Measurements from ENCODE around the gene SCN5A. TPM values are rescaled to one million over a fixed set of nuclear protein-coding genes. Genes with fewer than 3 reads are reported as not detected.

The SCN5A gene
- polyA plus RNA-seq, 1 of the 3 experiments (the other 2 are of a cell fraction): 0.18 TPM

- no peaks in the 10 kb centered on the region for H3K9me3 ChIP-seq
- TF ChIP-seq RAD21 (IDR thresholded peaks at IDR 0.05; ENCODE audit: low read length): no peak
- TF ChIP-seq TAF1 (IDR thresholded peaks at IDR 0.05; ENCODE audit: borderline replicate concordance, low read depth, low read length): no peak
- no peak for TF ChIP-seq POLR2AphosphoS5 (IDR thresholded peaks at IDR 0.05; ENCODE audit: low read depth, low read length)
- TF ChIP-seq NFIC (IDR thresholded peaks at IDR 0.05; ENCODE audit: borderline replicate concordance): no peak
- no peak for TF ChIP-seq EP300 (IDR thresholded peaks at IDR 0.05; ENCODE audit: borderline replicate concordance in 1 of 2, low read depth in 1 of 2, low read length in 1 of 2)
- TF ChIP-seq MXI1 (IDR thresholded peaks at IDR 0.05; ENCODE audit: low read depth, low read length): no peak
- TF ChIP-seq PBX3 (IDR thresholded peaks at IDR 0.05): no peak
- TF ChIP-seq SMC3 (IDR thresholded peaks at IDR 0.05; ENCODE audit: low read depth, low read length): no peak
- DNase-seq: no peak
- H3K27me3 ChIP-seq (ENCODE audit: insufficient read depth): no peaks in the 10 kb centered on the region
- ChIA-PET CTCF (interaction anchor here (1.1 to 1.7 kb wide), 3 partner anchors 28 to 78 kb away, joined by 4 to 6 read pairs (median 5); no protein-coding TSS in a partner anchor), POLR2A (no interaction called here)
- H3F3A ChIP-seq (replicated peaks; ENCODE audit: insufficient read depth): no peaks in the 10 kb centered on the region
- H3K4me2 ChIP-seq: no peak overlapping the region
- peaks cover 0 to 15% of the 10 kb centered on the region in 2 experiments; a peak in 1 of 4 replicates for H3K4me1 ChIP-seq (ENCODE audit: control insufficient read depth in 1 of 2, insufficient read depth in 2 of 2, low read depth in 1 of 2, low read length in 1 of 2)
- H3K27ac ChIP-seq (ENCODE audit: low read depth in 2 of 2, low read length in 1 of 2): no peak overlapping the region
- H3K79me2 ChIP-seq (ENCODE audit: insufficient read depth): no peaks in the 10 kb centered on the region
- H2AFZ ChIP-seq (ENCODE audit: low read depth): no peak overlapping the region
- 43% methylated on average over 1 of the region's 2 CpGs for WGBS (ENCODE audit: low lambda C conversion rate)
- H4K20me1 ChIP-seq (ENCODE audit: insufficient read depth): no peaks in the 10 kb centered on the region
- no peaks in the 10 kb centered on the region for H3K9me2 ChIP-seq
- no peak overlapping the region for H3K9ac ChIP-seq
- H3K36me3 ChIP-seq (replicated peaks in 1 of 2; ENCODE audit: control insufficient read depth in 1 of 2, insufficient read depth in 2 of 2, low read length in 1 of 2): no peaks in the 10 kb centered on the region
- H3K4me3 ChIP-seq (ENCODE audit: low read depth in 2 of 2, low read length in 1 of 2): no peak overlapping the region
Observed at GRCh38 chr3:38599886-38600285, 49.6 kb downstream of the SCN5A start.

- no peaks in the 10 kb centered on the region for H3K9me2 ChIP-seq
- no peaks in the 10 kb centered on the region for H3F3A ChIP-seq (replicated peaks; ENCODE audit: insufficient read depth)
- peaks cover 0 to 15% of the 10 kb centered on the region in 2 experiments; a peak in 1 of 4 replicates for H3K4me1 ChIP-seq (ENCODE audit: control insufficient read depth in 1 of 2, insufficient read depth in 2 of 2, low read depth in 1 of 2, low read length in 1 of 2)
- no peak overlapping the region for H2AFZ ChIP-seq (ENCODE audit: low read depth)
- H3K9me3 ChIP-seq: no peaks in the 10 kb centered on the region; the same call in 1 of the 2 replicates
- no peak for DNase-seq
- 17% methylated on average over 1 of the region's 13 CpGs for WGBS (ENCODE audit: low lambda C conversion rate)
- no peak overlapping the region for H3K4me3 ChIP-seq (ENCODE audit: low read depth in 2 of 2, low read length in 1 of 2)
- H3K27ac ChIP-seq (ENCODE audit: low read depth in 2 of 2, low read length in 1 of 2): no peak overlapping the region
- no peaks in the 10 kb centered on the region for H3K27me3 ChIP-seq (ENCODE audit: insufficient read depth)
- H3K79me2 ChIP-seq (ENCODE audit: insufficient read depth): no peaks in the 10 kb centered on the region
- ChIA-PET POLR2A (no interaction called here), CTCF (interaction anchor here (0.9 to 1.7 kb wide), 2 partner anchors 40 to 77 kb away, joined by 4 to 6 read pairs; no protein-coding TSS in a partner anchor)
- H4K20me1 ChIP-seq (ENCODE audit: insufficient read depth): no peaks in the 10 kb centered on the region
- no peak overlapping the region for H3K9ac ChIP-seq
- H3K36me3 ChIP-seq (replicated peaks in 1 of 2; ENCODE audit: control insufficient read depth in 1 of 2, insufficient read depth in 2 of 2, low read length in 1 of 2): no peaks in the 10 kb centered on the region
- H3K4me2 ChIP-seq: no peak overlapping the region
- TF ChIP-seq CTCF (IDR thresholded peaks at IDR 0.05) (no peak), REST (IDR thresholded peaks at IDR 0.05; ENCODE audit: low read depth, low read length) (no peak), YY1 (IDR thresholded peaks at IDR 0.05; ENCODE audit: low read depth) (no peak), USF1 (IDR thresholded peaks at IDR 0.05; ENCODE audit: borderline replicate concordance, low read depth) (no peak), TEAD4 (IDR thresholded peaks at IDR 0.05; ENCODE audit: borderline replicate concordance, insufficient read depth) (no peak), NRF1 (IDR thresholded peaks at IDR 0.05; ENCODE audit: low read depth, low read length) (no peak), USF2 (IDR thresholded peaks at IDR 0.05; ENCODE audit: borderline replicate concordance, low read depth, low read length) (no peak), MAX (IDR thresholded peaks at IDR 0.05; ENCODE audit: low read depth) (no peak), PBX3 (IDR thresholded peaks at IDR 0.05) (no peak), SIN3A (IDR thresholded peaks at IDR 0.05; ENCODE audit: borderline replicate concordance, low read depth, low read length) (no peak), RCOR1 (IDR thresholded peaks at IDR 0.05; ENCODE audit: low read length) (no peak)
Observed at GRCh38 chr3:38598791-38599190, 50.7 kb downstream of the SCN5A start.

Data from SK-N-SH (cell line).